Endothelial cell of umbilical vein (primary cell): ENCODE data around the gene HTRA1. TPM values are rescaled to one million over a fixed set of nuclear protein-coding genes. Genes with fewer than 3 reads are reported as not detected.

Source experiments
- BruUV-seq: library from RNA; stranded (reverse); fragments of 400-500 nt; replicated peaks from 2 replicates; lab custom pipeline; 2021; lab: Mats Ljungman, UMichigan
- CTCF ChIA-PET: fragments of 300-600, 350-600 bp; sonication (Branson Sonifier 250); formaldehyde crosslinking; loops from one replicate; lab custom pipeline; 2021; ENCODE audit warnings: antibody characterized with exemption, inconsistent platforms; lab: Charles Lee
- POLR2A ChIA-PET: fragments of 300-600, 350-600 bp; sonication (Branson Sonifier 250); formaldehyde crosslinking; loops from one replicate; lab custom pipeline; 2021; ENCODE audit warnings: antibody characterized with exemption, inconsistent platforms; lab: Charles Lee
- DNase-seq: peaks from one replicate; pipeline ENCODE4 v3.0.0-alpha.2; 2011; ENCODE audit warnings: low read depth, low spot score
- FAIRE-seq: peaks from 2 replicates; lab custom pipeline; 2011; peaks lifted over from hg19 to GRCh38; lab: Jason Lieb, UNC
- H2AFZ ChIP-seq: 2 replicates; pipeline ENCODE4 v1.6.0; 2012; ENCODE audit warnings: low read depth, low read length, control low read depth, inconsistent platforms
- H3K27ac ChIP-seq: 2 replicates; pipeline ENCODE4 v1.5.1; 2011; ENCODE audit warnings: low read depth, mild to moderate bottlenecking, control low read depth, low read length, moderate library complexity; ENCODE audit not compliant: insufficient read depth
- H3K27me3 ChIP-seq, 2 experiments: 2 replicates each; pipeline versions ENCODE4 v1.6.0 to v1.6.1; 2011; ENCODE audit warnings: low read length in 2 of 2, mixed read lengths in 1 of 2; ENCODE audit not compliant: control insufficient read depth in 2 of 2, insufficient read depth in 2 of 2
- H3K36me3 ChIP-seq, 2 experiments: 2 replicates in 1 of 2; 3 replicates in 1 of 2; pipeline ENCODE4 v1.5.1; 2011; ENCODE audit warnings: low read length in 2 of 2, mild to moderate bottlenecking in 1 of 2, moderate library complexity in 1 of 2; ENCODE audit not compliant: control insufficient read depth in 2 of 2, insufficient read depth in 2 of 2; ENCODE audit errors: extremely low read depth in 1 of 2
- H3K4me1 ChIP-seq: 3 replicates; pipeline ENCODE4 v1.5.1; 2011; ENCODE audit warnings: mild to moderate bottlenecking, low read length; ENCODE audit not compliant: control insufficient read depth, insufficient read depth; ENCODE audit errors: extremely low read depth
- H3K4me2 ChIP-seq: 2 replicates; pipeline ENCODE4 v1.6.1; 2011; ENCODE audit warnings: low read length, control low read depth, mixed read lengths; ENCODE audit not compliant: insufficient read depth
- H3K4me3 ChIP-seq, 3 experiments: fragments of 200-600 bp in 1 of 3; sonication (generic), shearing (Covaris generic) in 1 of 3; replicated peaks in 1 of 3; 2 replicates each; pipeline ENCODE4 v1.5.1; 2011 to 2016; ENCODE audit warnings: control low read depth in 3 of 3, low read length in 3 of 3, mild to moderate bottlenecking in 2 of 3, inconsistent platforms in 1 of 3, low read depth in 1 of 3, moderate library complexity in 1 of 3; ENCODE audit not compliant: insufficient read depth in 1 of 3
- H3K79me2 ChIP-seq: 2 replicates; pipeline ENCODE4 v1.6.0; 2012; ENCODE audit warnings: low read length, inconsistent platforms; ENCODE audit not compliant: control insufficient read depth, insufficient read depth
- H3K9ac ChIP-seq: replicated peaks from 2 replicates; pipeline ENCODE3; 2011; ENCODE audit warnings: low read length, control low read depth; ENCODE audit not compliant: insufficient read depth; ENCODE audit errors: extremely low read depth
- H3K9me1 ChIP-seq: replicated peaks from 3 replicates; pipeline ENCODE4 v1.6.0; 2011; ENCODE audit warnings: mild to moderate bottlenecking, low read length; ENCODE audit not compliant: control insufficient read depth, insufficient read depth; ENCODE audit errors: extremely low read depth
- H3K9me3 ChIP-seq: replicated peaks from 2 replicates; pipeline ENCODE4 v1.5.1; 2012; ENCODE audit warnings: low read length, inconsistent platforms; ENCODE audit not compliant: control insufficient read depth, insufficient read depth
- H4K20me1 ChIP-seq: replicated peaks from 2 replicates; pipeline ENCODE3; 2011; ENCODE audit warnings: mild to moderate bottlenecking, low read length; ENCODE audit not compliant: control insufficient read depth, insufficient read depth; ENCODE audit errors: extremely low read depth
- EZH2 ChIP-seq: IDR thresholded peaks from 2 replicates; pipeline ENCODE4 v1.6.1; 2012; ENCODE audit warnings: borderline replicate concordance, low read depth, mild to moderate bottlenecking, moderate library complexity, low read length, inconsistent platforms; ENCODE audit not compliant: severe bottlenecking
- FOS ChIP-seq: IDR thresholded peaks from 2 replicates; pipeline ENCODE4 v1.6.1; 2011; ENCODE audit warnings: mild to moderate bottlenecking, low read length, moderate library complexity, borderline replicate concordance; ENCODE audit not compliant: insufficient read depth
- GATA2 ChIP-seq: IDR thresholded peaks from 2 replicates; pipeline ENCODE4 v1.7.0; 2011; ENCODE audit warnings: low read depth, mild to moderate bottlenecking, moderate library complexity, mixed read lengths, low read length; ENCODE audit not compliant: insufficient read length, insufficient read depth
- JUN ChIP-seq: IDR thresholded peaks from 2 replicates; pipeline ENCODE4 v1.6.1; 2011; ENCODE audit warnings: borderline replicate concordance, low read depth; ENCODE audit not compliant: insufficient read length, insufficient read depth
- MYC ChIP-seq: IDR thresholded peaks from one replicate; pipeline ENCODE4 v1.6.1; 2011; ENCODE audit warnings: mild to moderate bottlenecking, low read depth, low read length
- POLR2A ChIP-seq: IDR thresholded peaks from 2 replicates; pipeline ENCODE4 v1.6.1; 2012; ENCODE audit warnings: low read depth, mild to moderate bottlenecking, control low read depth, low read length
- POLR2AphosphoS5 ChIP-seq: IDR thresholded peaks from 2 replicates; pipeline ENCODE4 v1.6.1; 2012; ENCODE audit warnings: low read depth, mild to moderate bottlenecking, control low read depth, low read length, moderate library complexity; ENCODE audit not compliant: insufficient read depth
- dilution Hi-C: fragments of 300-500 bp; cut with MboI; formaldehyde crosslinking; loops from one replicate; pipeline ENCODE4 v1.15.0; 2019; ENCODE audit warnings: low sequenced_read_pairs; ENCODE audit not compliant: extremely low pct_ligation_motif_present
- intact Hi-C: fragments of 100-400 bp; cut with micrococcal nuclease; formaldehyde crosslinking; loops from one replicate; pipeline ENCODE4 v1.10.0; 2022
- polyA plus RNA-seq, 4 experiments: library from polyadenylated mRNA; depleted of rRNA in 3 of 4; stranded (reverse) in 3 of 4; unstranded in 1 of 4; fragments of >200 nt; gene quantifications; 2 replicates each; pipeline versions ENCODE4 v1.2.1 to v1.2.3, GENCODE V29; 2011 to 2012; ENCODE audit warnings: missing spikeins in 1 of 4
- total RNA-seq: library from RNA; stranded (reverse); gene quantifications from 2 replicates; pipeline ENCODE4 v1.2.3, GENCODE V29; 2021
- TF ChIP-seq, protein P1 (sequence below), 2 donors: IDR thresholded peaks; 1 replicate in 1 of 2; 2 replicates in 1 of 2; pipeline ENCODE4 v1.5.1; 2011; ENCODE audit warnings: low read length in 2 of 2, mild to moderate bottlenecking in 2 of 2, moderate library complexity in 2 of 2, control low read depth in 1 of 2, inconsistent platforms in 1 of 2, low read depth in 1 of 2; ENCODE audit not compliant: insufficient read depth in 1 of 2; ENCODE audit errors: extremely low read depth in 1 of 2
- TF ChIP-seq, protein P2 (sequence below): IDR thresholded peaks from 2 replicates; pipeline ENCODE4 v1.6.1; 2011; ENCODE audit not compliant: insufficient read depth, insufficient read length

Gene HTRA1
- total and polyA plus RNA-seq, 2 donors (not counting 3 experiments of a cell fraction or from before 2014, with no cell fraction given): 192 to 270 TPM

GRCh38 chr10:122507616-122508015 is 46.3 kb downstream of the HTRA1 start:
- Histone ChIP-seq H4K20me1 (no peaks in the 10 kb centered on the region), H3K36me3 (peaks cover 2 to 21% of the 10 kb centered on the region in 2 experiments), H3K79me2 (no peaks in the 10 kb centered on the region), H3K4me1 (peaks cover 9% of the 10 kb centered on the region), H3K4me3 (no peak overlapping the region), H3K9ac (no peak overlapping the region), H3K4me2 (no peak overlapping the region), H3K27ac (no peak overlapping the region), H3K9me1 (no peaks in the 10 kb centered on the region), H3K27me3 (no peaks in the 10 kb centered on the region), H2AFZ (no peak overlapping the region), H3K9me3 (no peaks in the 10 kb centered on the region)
- no peak for TF ChIP-seq MYC
- no peak for TF ChIP-seq POLR2A
- no peak for TF ChIP-seq JUN
- TF ChIP-seq, protein P1, sequence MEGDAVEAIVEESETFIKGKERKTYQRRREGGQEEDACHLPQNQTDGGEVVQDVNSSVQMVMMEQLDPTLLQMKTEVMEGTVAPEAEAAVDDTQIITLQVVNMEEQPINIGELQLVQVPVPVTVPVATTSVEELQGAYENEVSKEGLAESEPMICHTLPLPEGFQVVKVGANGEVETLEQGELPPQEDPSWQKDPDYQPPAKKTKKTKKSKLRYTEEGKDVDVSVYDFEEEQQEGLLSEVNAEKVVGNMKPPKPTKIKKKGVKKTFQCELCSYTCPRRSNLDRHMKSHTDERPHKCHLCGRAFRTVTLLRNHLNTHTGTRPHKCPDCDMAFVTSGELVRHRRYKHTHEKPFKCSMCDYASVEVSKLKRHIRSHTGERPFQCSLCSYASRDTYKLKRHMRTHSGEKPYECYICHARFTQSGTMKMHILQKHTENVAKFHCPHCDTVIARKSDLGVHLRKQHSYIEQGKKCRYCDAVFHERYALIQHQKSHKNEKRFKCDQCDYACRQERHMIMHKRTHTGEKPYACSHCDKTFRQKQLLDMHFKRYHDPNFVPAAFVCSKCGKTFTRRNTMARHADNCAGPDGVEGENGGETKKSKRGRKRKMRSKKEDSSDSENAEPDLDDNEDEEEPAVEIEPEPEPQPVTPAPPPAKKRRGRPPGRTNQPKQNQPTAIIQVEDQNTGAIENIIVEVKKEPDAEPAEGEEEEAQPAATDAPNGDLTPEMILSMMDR (IDR thresholded peaks at IDR 0.05; ENCODE audit: extremely low read depth in 1 of 2, insufficient read depth in 1 of 2, low read depth in 1 of 2, low read length in 2 of 2): no peak
- no peak for TF ChIP-seq EZH2
- CTCF ChIA-PET: interaction anchor here (1.3 to 1.4 kb wide), 2 partner anchors 10 to 15 kb away, joined by 3 to 5 read pairs; no protein-coding TSS in a partner anchor
- BruUV-seq: no TSS peak
- no peak for FAIRE-seq
- POLR2A ChIA-PET: no interaction called here
- intact Hi-C loops: no loop called here
- DNase-seq: no peak
- dilution Hi-C loops: no loop called here

GRCh38 chr10:122508021-122508420 is 46.7 kb downstream of the HTRA1 start:
- no peaks in the 10 kb centered on the region for H3K79me2 ChIP-seq
- ChIA-PET CTCF (interaction anchor here (1.3 to 1.4 kb wide), 2 partner anchors 9 to 15 kb away, joined by 3 to 5 read pairs; no protein-coding TSS in a partner anchor), POLR2A (no interaction called here)
- peaks cover 2 to 22% of the 10 kb centered on the region in 2 experiments for H3K36me3 ChIP-seq
- no peaks in the 10 kb centered on the region for H3K9me1 ChIP-seq
- no peaks in the 10 kb centered on the region for H3K9me3 ChIP-seq
- no peak overlapping the region for H3K27ac ChIP-seq
- no peaks in the 10 kb centered on the region for H4K20me1 ChIP-seq
- no peak overlapping the region for H3K4me3 ChIP-seq
- BruUV-seq: no TSS peak
- H3K4me1 ChIP-seq: peaks cover 9% of the 10 kb centered on the region
- dilution Hi-C loops: no loop called here
- no peak overlapping the region for H3K9ac ChIP-seq
- DNase-seq: no peak
- no peak overlapping the region for H3K4me2 ChIP-seq
- no peaks in the 10 kb centered on the region for H3K27me3 ChIP-seq
- intact Hi-C loops: no loop called here
- TF ChIP-seq MYC (no peak), POLR2A (no peak), POLR2AphosphoS5 (no peak), GATA2 (no peak), JUN (no peak), FOS (no peak), EZH2 (no peak)
- TF ChIP-seq, protein P2, sequence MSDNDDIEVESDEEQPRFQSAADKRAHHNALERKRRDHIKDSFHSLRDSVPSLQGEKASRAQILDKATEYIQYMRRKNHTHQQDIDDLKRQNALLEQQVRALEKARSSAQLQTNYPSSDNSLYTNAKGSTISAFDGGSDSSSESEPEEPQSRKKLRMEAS: no peak
- TF ChIP-seq, protein P1 (IDR thresholded peaks at IDR 0.05; ENCODE audit: extremely low read depth in 1 of 2, insufficient read depth in 1 of 2, low read depth in 1 of 2, low read length in 2 of 2): no peak
- no peak for FAIRE-seq
- H2AFZ ChIP-seq: no peak overlapping the region
